GM12878 (cell line): ENCODE results near the gene TMEM37. TPM values are rescaled to one million over a fixed set of nuclear protein-coding genes. Genes with fewer than 3 reads are reported as not detected.

Source experiments
- ATAC-seq: fragments of 200-7000 bp; cut with Tn5 transposase; 3 replicates; pipeline ENCODE4 v1.9.1; 2020; ENCODE audit warnings: mild to moderate bottlenecking, moderate library complexity
- BruUV-seq: library from RNA; stranded (reverse); fragments of 400-500 nt; replicated peaks from 2 replicates; lab custom pipeline; 2021; lab: Mats Ljungman, UMichigan
- CTCF ChIA-PET: fragments of 300-600 bp; sonication (Branson Sonifier 250); formaldehyde crosslinking; extraction: SDS; loops from one replicate; lab custom pipeline; 2021; ENCODE audit warnings: inconsistent platforms; lab: Yijun Ruan, JAX
- POLR2A ChIA-PET: fragments of 350-600 bp; formaldehyde crosslinking; extraction: SDS; loops from one replicate; lab custom pipeline; 2021; ENCODE audit warnings: inconsistent platforms; lab: Charles Lee
- RAD21 ChIA-PET: fragments of 300-600 bp; sonication (Branson Sonifier 250); formaldehyde crosslinking; loops from one replicate; lab custom pipeline; 2023; ENCODE audit warnings: antibody characterized with exemption; ENCODE audit not compliant: unreplicated experiment; lab: Charles Lee
- SMC1A ChIA-PET: fragments of 300-600 bp; sonication (Branson Sonifier 250); formaldehyde crosslinking; loops from one replicate; lab custom pipeline; 2023; ENCODE audit not compliant: unreplicated experiment, uncharacterized antibody; lab: Charles Lee
- DNase-seq: peaks from one replicate; pipeline ENCODE4 v3.0.0-alpha.2; 2011; ENCODE audit warnings: low read depth, low spot score
- FAIRE-seq: peaks from 3 replicates; lab custom pipeline; 2011; peaks lifted over from hg19 to GRCh38; lab: Jason Lieb, UNC
- H2AFZ ChIP-seq: 2 replicates; pipeline ENCODE4 v1.6.0; 2011; ENCODE audit warnings: low read depth, low read length, control low read depth; ENCODE audit not compliant: control insufficient read depth
- H3K27ac ChIP-seq: 2 replicates; pipeline ENCODE4 v1.5.1; 2011; ENCODE audit warnings: control low read depth; ENCODE audit not compliant: control insufficient read depth, insufficient read depth
- H3K27me3 ChIP-seq, 2 experiments: replicated peaks in 1 of 2; 2 replicates each; pipeline versions ENCODE4 v1.6.0 to v1.6.1; 2011; ENCODE audit warnings: low read length in 1 of 2; ENCODE audit not compliant: control insufficient read depth in 2 of 2, insufficient read depth in 2 of 2
- H3K36me3 ChIP-seq, 2 experiments: 2 replicates each; pipeline ENCODE4 v1.5.1; 2011; ENCODE audit warnings: low read length in 1 of 2; ENCODE audit not compliant: control insufficient read depth in 2 of 2, insufficient read depth in 2 of 2
- H3K4me1 ChIP-seq: 2 replicates; pipeline ENCODE4 v1.6.1; 2011; ENCODE audit warnings: mild to moderate bottlenecking, low read length, moderate library complexity, mixed read lengths; ENCODE audit not compliant: control insufficient read depth, insufficient read depth
- H3K4me2 ChIP-seq: 2 replicates; pipeline ENCODE4 v1.6.0; 2011; ENCODE audit warnings: control low read depth; ENCODE audit not compliant: control insufficient read depth, insufficient read depth
- H3K4me3 ChIP-seq: fragments of 200-600 bp; sonication (generic); 2 replicates; pipeline ENCODE4 v1.5.1; 2016
- H3K79me2 ChIP-seq: 2 replicates; pipeline ENCODE4 v1.6.0; 2011; ENCODE audit warnings: low read length; ENCODE audit not compliant: control insufficient read depth, insufficient read depth
- H3K9ac ChIP-seq: 2 replicates; pipeline ENCODE4 v1.8.0; 2011; ENCODE audit warnings: low read length, control low read depth, mixed read lengths; ENCODE audit not compliant: control insufficient read depth, insufficient read depth
- H3K9me3 ChIP-seq: replicated peaks from 3 replicates; pipeline ENCODE4 v1.5.1; 2011; ENCODE audit warnings: mild to moderate bottlenecking, low read length; ENCODE audit not compliant: control insufficient read depth, insufficient read depth
- H4K20me1 ChIP-seq: 2 replicates; pipeline ENCODE4 v1.6.0; 2011; ENCODE audit not compliant: control insufficient read depth, insufficient read depth
- BCL3 ChIP-seq: IDR thresholded peaks from 2 replicates; pipeline ENCODE4 v1.6.1; 2011; ENCODE audit warnings: borderline replicate concordance, low read depth, mild to moderate bottlenecking, moderate library complexity, low read length; ENCODE audit not compliant: insufficient read depth, poor library complexity, severe bottlenecking
- CHD4 ChIP-seq: fragments of 200-600 bp; sonication (generic); IDR thresholded peaks from 2 replicates; pipeline ENCODE4 v1.6.1; 2016; ENCODE audit warnings: mild to moderate bottlenecking
- ESRRA ChIP-seq: IDR thresholded peaks from 2 replicates; pipeline ENCODE4 v1.6.1; 2012; ENCODE audit warnings: mild to moderate bottlenecking, low read length, improper control_type of control experiment
- KLF5 ChIP-seq: fragments of 450-650 bp; IDR thresholded peaks from 2 replicates; pipeline ENCODE4 v1.6.1; 2014; ENCODE audit warnings: mild to moderate bottlenecking; ENCODE audit not compliant: partially characterized antibody
- NR2F1 ChIP-seq: fragments of 450-650 bp; conservative IDR thresholded peaks from 2 replicates; pipeline ENCODE4 v1.6.1; 2017; ENCODE audit warnings: mild to moderate bottlenecking
- NRF1 ChIP-seq: conservative IDR thresholded peaks from 2 replicates; pipeline ENCODE4 v1.6.1; 2011; ENCODE audit warnings: mild to moderate bottlenecking, low read depth, low read length, improper control_type of control experiment
- SIN3A ChIP-seq: IDR thresholded peaks from 2 replicates; pipeline ENCODE4 v1.6.1; 2012; ENCODE audit warnings: low read depth, low read length, improper control_type of control experiment
- SP1 ChIP-seq: IDR thresholded peaks from one replicate; pipeline ENCODE4 v1.6.1; 2011; ENCODE audit warnings: low read depth, low read length
- WGBS: methylation state at CpG from one replicate; pipeline ENCODE4 v1.1.6; 2016; ENCODE audit warnings: low lambda C conversion rate; ENCODE audit not compliant: insufficient replicate concordance, insufficient coverage; ENCODE audit errors: missing lambda C conversion rate; 5-methylcytosine and 5-hydroxymethylcytosine counted together
- in situ Hi-C: fragments of 300-500 bp; cut with MboI; formaldehyde crosslinking; loops from 9 replicates; pipeline ENCODE4 v1.14.3; 2018; ENCODE audit warnings: mixed read lengths
- intact Hi-C: fragments of 100-400 bp; cut with micrococcal nuclease; formaldehyde crosslinking; loops from one replicate; pipeline ENCODE4 v1.14.2; 2022; ENCODE audit not compliant: unreplicated experiment
- polyA plus RNA-seq, 11 experiments: library from polyadenylated mRNA; depleted of rRNA in 4 of 11; unstranded in 6 of 11; stranded (reverse) in 5 of 11; fragments of >200 nt; fragmentation: Nextera tagmentation in 4 of 11; fragmentation: Illumina TruSeq in 1 of 11; extraction: Ambion mirVana in 4 of 11; extraction: Trizol in 1 of 11; gene quantifications; 1 replicate in 1 of 11; 2 replicates in 10 of 11; pipeline versions ENCODE4 v1.2.1 to v1.2.3, GENCODE V29; 2011 to 2016; ENCODE audit warnings: inconsistent platforms in 2 of 11, missing spikeins in 2 of 11, low read depth in 1 of 11
- total RNA-seq, 4 experiments: library from RNA; depleted of rRNA in 3 of 4; stranded (reverse); fragments of >200 nt in 3 of 4; fragmentation: Illumina TruSeq in 1 of 4; extraction: Trizol in 1 of 4; gene quantifications; 2 replicates each; pipeline versions ENCODE4 v1.2.1 to v1.2.3, GENCODE V29; 2013 to 2021
- TF ChIP-seq, protein P1 (sequence below): IDR thresholded peaks from 2 replicates; pipeline ENCODE4 v1.6.1; 2012; ENCODE audit warnings: low read depth, low read length, improper control_type of control experiment

TMEM37 gene
- total and polyA plus RNA-seq, 10 of the 15 experiments (the other 5 are each of a cell fraction or from before 2014, with no cell fraction given): 0.07 to 0.67 (median 0.24) TPM; not detected in 3

GRCh38 chr2:119469131-119469530 is 37.5 kb downstream of the TMEM37 start:
- no peak overlapping the region for H3K9ac ChIP-seq
- in situ Hi-C loops: no loop called here

More at GRCh38 chr2:119469131-119469530, 37.5 kb downstream of the TMEM37 start:
- H3K4me1 ChIP-seq: no peaks in the 10 kb centered on the region
- no peak overlapping the region for H3K4me3 ChIP-seq
- no peak overlapping the region for H3K4me2 ChIP-seq
- ATAC-seq: no peak
- ChIA-PET SMC1A (interaction anchor here (1.9 kb wide), 1 partner anchor 52 kb away, joined by 4 read pairs; no protein-coding TSS in a partner anchor), POLR2A (interaction anchor here (1.2 kb wide), 1 partner anchor 14 kb away, joined by 3 read pairs; no protein-coding TSS in a partner anchor), RAD21 (interaction anchor here (1.2 kb wide), 1 partner anchor 28 kb away, joined by 3 read pairs; no protein-coding TSS in a partner anchor), CTCF (interaction anchor here (0.6 to 3.4 kb wide), 3 partner anchors 8 to 61 kb away, joined by 3 to 16 read pairs (median 3); no protein-coding TSS in a partner anchor)
- H3K9me3 ChIP-seq: no peaks in the 10 kb centered on the region
- intact Hi-C loops: no loop called here
- H3K36me3 ChIP-seq: no peaks in the 10 kb centered on the region
- H4K20me1 ChIP-seq: no peaks in the 10 kb centered on the region
- H3K27ac ChIP-seq: no peak overlapping the region
- FAIRE-seq: no peak
- H3K79me2 ChIP-seq: no peaks in the 10 kb centered on the region
- TF ChIP-seq KLF5: no peak
- no peak for TF ChIP-seq NR2F1
- TF ChIP-seq CHD4: no peak
- TF ChIP-seq SP1: no peak
- no peak for TF ChIP-seq NRF1
- no peak for TF ChIP-seq ESRRA
- TF ChIP-seq BCL3: no peak
- TF ChIP-seq SIN3A: no peak
- TF ChIP-seq, protein P1, sequence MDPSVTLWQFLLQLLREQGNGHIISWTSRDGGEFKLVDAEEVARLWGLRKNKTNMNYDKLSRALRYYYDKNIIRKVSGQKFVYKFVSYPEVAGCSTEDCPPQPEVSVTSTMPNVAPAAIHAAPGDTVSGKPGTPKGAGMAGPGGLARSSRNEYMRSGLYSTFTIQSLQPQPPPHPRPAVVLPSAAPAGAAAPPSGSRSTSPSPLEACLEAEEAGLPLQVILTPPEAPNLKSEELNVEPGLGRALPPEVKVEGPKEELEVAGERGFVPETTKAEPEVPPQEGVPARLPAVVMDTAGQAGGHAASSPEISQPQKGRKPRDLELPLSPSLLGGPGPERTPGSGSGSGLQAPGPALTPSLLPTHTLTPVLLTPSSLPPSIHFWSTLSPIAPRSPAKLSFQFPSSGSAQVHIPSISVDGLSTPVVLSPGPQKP: no peak
- no peak for DNase-seq
- no peaks in the 10 kb centered on the region for H3K27me3 ChIP-seq
- H2AFZ ChIP-seq: no peak overlapping the region
- 33% methylated on average over 6 of the region's 6 CpGs for WGBS
- no TSS peak for BruUV-seq
